Measurements from ENCODE around the gene NXF1. TPM values are rescaled to one million over a fixed set of nuclear protein-coding genes. Genes with fewer than 3 reads are reported as not detected.

NXF1 gene
- total RNA-seq: 86.6 and 88.1 TPM in 2 replicates
- long read RNA-seq, full-length matches to known transcripts: 130 of 174 reads
- long read RNA-seq, partial matches to known transcripts: 20 of 174 reads
- long read RNA-seq, other reads (novel, unspliced or antisense): 24 of 174 reads

GRCh38 chr11:62805076-62805892, at the start of gene NXF1:
Gene NXF1, minus strand, starts transcription at chr11:62805440. Its CDS starts 84 bp downstream, at chr11:62805356.
- H3K4me3 Mint-ChIP-seq: peak within 1 kb of the TSS; percentile 100
- H3K27me3 Mint-ChIP-seq (ENCODE audit: low read depth): peaks cover 2% of the 10 kb centered on the region
- H3K4me1 Mint-ChIP-seq: peaks cover 33% of the 10 kb centered on the region
- TF ChIP-seq, protein P1, sequence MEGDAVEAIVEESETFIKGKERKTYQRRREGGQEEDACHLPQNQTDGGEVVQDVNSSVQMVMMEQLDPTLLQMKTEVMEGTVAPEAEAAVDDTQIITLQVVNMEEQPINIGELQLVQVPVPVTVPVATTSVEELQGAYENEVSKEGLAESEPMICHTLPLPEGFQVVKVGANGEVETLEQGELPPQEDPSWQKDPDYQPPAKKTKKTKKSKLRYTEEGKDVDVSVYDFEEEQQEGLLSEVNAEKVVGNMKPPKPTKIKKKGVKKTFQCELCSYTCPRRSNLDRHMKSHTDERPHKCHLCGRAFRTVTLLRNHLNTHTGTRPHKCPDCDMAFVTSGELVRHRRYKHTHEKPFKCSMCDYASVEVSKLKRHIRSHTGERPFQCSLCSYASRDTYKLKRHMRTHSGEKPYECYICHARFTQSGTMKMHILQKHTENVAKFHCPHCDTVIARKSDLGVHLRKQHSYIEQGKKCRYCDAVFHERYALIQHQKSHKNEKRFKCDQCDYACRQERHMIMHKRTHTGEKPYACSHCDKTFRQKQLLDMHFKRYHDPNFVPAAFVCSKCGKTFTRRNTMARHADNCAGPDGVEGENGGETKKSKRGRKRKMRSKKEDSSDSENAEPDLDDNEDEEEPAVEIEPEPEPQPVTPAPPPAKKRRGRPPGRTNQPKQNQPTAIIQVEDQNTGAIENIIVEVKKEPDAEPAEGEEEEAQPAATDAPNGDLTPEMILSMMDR (conservative IDR thresholded peaks at IDR 0.05): peak; percentile 49
- H3K36me3 Mint-ChIP-seq (ENCODE audit: low read depth): peaks cover 14% of the 10 kb centered on the region
- DNase-seq (ENCODE audit: low read depth, low spot score): peak; percentile 99
- peak within 1 kb of the TSS; percentile 98 for H3K27ac Mint-ChIP-seq (ENCODE audit: unreplicated experiment)
- no peaks in the 10 kb centered on the region for H3K9me3 Mint-ChIP-seq

GRCh38 chr11:62854013-62854824, 49.0 kb upstream of the NXF1 start:
- Mint-ChIP-seq H3K27me3 (ENCODE audit: low read depth) (peaks cover 40% of the 10 kb centered on the region), H3K36me3 (ENCODE audit: low read depth) (peaks cover 46% of the 10 kb centered on the region), H3K4me1 (peaks cover 68% of the 10 kb centered on the region), H3K27ac (ENCODE audit: unreplicated experiment) (peak overlapping the region; percentile 100), H3K4me3 (peak overlapping the region; percentile 98), H3K9me3 (no peaks in the 10 kb centered on the region)
- no peak for DNase-seq (ENCODE audit: low read depth, low spot score)
- TF ChIP-seq, protein P1 (conservative IDR thresholded peaks at IDR 0.05): no peak

DNA sequence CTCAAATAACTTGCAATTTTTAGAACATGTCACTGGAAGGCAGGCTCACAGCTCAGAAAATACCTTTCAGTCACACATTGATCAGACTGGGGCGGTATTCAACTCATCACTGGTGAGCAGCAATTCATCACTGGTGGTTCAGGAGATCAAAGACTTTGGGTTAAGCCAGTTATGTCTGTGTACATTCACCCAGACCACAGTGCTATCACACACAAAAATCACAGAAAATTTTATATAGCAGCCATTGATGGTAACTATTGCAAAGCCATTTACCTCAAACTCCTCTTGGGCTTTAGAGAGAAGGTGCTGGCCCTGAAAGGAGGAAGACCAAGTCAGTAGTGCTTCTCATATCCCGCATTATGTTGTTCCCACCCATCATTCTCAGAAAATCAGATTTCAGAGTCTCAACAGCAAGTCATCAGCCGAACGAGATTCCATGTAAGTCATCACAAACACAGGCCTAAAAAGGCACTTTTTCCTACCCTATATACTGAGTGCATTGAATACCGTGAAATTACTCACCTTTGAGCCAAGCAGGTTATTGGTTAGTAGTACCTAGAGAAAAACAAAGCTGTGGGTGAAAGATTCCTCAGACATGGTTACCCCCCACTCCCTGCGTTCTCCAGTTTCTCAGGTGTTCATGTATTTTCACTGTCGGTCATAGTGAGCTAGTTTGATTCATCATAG, 48.2 kb upstream of the NXF1 start:
- DNase-seq (ENCODE audit: low read depth, low spot score): no peak
- H3K4me1 Mint-ChIP-seq: peaks cover 64% of the 10 kb centered on the region
- H3K9me3 Mint-ChIP-seq: no peaks in the 10 kb centered on the region
- TF ChIP-seq, protein P1 (conservative IDR thresholded peaks at IDR 0.05): no peak
- H3K27ac Mint-ChIP-seq (ENCODE audit: unreplicated experiment): peak overlapping the region; percentile 100
- peak overlapping the region; percentile 98 for H3K4me3 Mint-ChIP-seq
- peaks cover 46% of the 10 kb centered on the region for H3K36me3 Mint-ChIP-seq (ENCODE audit: low read depth)
- H3K27me3 Mint-ChIP-seq (ENCODE audit: low read depth): peaks cover 40% of the 10 kb centered on the region

DNA sequence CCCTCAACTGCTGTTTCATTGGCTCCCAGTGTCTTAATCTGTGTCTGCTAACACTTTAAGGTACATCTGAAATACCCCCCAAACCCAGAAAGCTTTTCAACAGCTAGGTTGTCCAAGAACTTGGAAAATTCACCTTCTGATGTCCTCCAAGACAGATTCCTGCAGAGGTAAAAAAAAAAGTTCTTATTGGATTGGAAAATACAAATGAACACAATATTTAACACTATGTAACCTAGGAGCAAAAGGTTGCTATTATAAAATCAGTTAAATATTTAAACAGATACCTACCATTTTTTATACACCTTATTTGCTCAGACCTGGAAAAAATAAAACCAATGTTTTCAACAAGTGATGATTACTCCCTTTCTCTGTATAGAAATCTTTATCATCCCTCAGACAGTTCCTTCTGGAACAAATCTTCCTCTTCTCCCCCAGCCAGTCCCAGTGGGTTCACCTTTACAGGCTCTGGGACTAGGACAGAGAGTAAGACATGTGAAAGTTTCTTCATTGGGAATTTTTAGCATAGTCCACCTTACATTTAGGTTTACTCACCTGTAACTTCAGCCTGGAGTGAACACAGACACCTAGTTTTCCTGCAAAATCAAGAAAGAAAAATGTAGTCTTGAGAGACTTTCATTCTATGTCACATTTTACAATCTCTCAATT, 47.4 kb upstream of the NXF1 start:
- Mint-ChIP-seq H3K4me1 (peaks cover 57% of the 10 kb centered on the region), H3K36me3 (ENCODE audit: low read depth) (peaks cover 46% of the 10 kb centered on the region), H3K9me3 (peaks cover 2% of the 10 kb centered on the region), H3K27ac (ENCODE audit: unreplicated experiment) (peak overlapping the region; percentile 38), H3K27me3 (ENCODE audit: low read depth) (peaks cover 46% of the 10 kb centered on the region), H3K4me3 (peak overlapping the region; percentile 98)
- TF ChIP-seq, protein P1 (conservative IDR thresholded peaks at IDR 0.05): no peak
- no peak for DNase-seq (ENCODE audit: low read depth, low spot score)

Measured in neural crest cell (in vitro differentiated cells).